ENCODE data around the gene NAXD.

DNA sequence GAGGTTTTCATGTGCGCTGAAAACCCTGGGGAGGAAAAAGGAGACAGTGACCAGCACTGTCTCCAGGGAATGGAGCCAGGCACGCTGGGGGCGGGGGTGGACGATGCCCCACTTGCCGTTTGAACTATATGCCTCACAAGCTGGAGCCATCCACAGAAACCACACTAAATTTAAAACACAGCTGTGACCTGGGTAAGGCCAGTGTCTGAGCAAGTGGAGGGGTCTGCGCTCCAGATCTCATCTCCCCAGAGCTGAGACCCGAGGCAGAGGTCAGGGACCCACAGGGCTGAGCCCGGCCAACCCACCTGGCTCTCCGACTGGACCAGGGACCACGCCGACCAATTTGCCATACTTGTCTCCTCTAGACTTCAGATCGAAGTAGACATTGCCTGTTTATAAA lies 67.4 kb downstream of the NAXD start:
- no peak for TF ChIP-seq KLF1 (tag by site-specific recombination; IDR thresholded peaks at IDR 0.05)
- TF ChIP-seq, protein P1, sequence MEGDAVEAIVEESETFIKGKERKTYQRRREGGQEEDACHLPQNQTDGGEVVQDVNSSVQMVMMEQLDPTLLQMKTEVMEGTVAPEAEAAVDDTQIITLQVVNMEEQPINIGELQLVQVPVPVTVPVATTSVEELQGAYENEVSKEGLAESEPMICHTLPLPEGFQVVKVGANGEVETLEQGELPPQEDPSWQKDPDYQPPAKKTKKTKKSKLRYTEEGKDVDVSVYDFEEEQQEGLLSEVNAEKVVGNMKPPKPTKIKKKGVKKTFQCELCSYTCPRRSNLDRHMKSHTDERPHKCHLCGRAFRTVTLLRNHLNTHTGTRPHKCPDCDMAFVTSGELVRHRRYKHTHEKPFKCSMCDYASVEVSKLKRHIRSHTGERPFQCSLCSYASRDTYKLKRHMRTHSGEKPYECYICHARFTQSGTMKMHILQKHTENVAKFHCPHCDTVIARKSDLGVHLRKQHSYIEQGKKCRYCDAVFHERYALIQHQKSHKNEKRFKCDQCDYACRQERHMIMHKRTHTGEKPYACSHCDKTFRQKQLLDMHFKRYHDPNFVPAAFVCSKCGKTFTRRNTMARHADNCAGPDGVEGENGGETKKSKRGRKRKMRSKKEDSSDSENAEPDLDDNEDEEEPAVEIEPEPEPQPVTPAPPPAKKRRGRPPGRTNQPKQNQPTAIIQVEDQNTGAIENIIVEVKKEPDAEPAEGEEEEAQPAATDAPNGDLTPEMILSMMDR (tag by site-specific recombination; IDR thresholded peaks at IDR 0.05) = no peak
- TF ChIP-seq ZNF530 (tag by site-specific recombination; IDR thresholded peaks at IDR 0.05; ENCODE audit: low read depth) = no peak
- no peak for TF ChIP-seq BCL11A (tag by site-specific recombination; IDR thresholded peaks at IDR 0.05; ENCODE audit: low read depth)
- TF ChIP-seq ZNF510 (tag by site-specific recombination; IDR thresholded peaks at IDR 0.05; ENCODE audit: insufficient replicate concordance) = no peak
- TF ChIP-seq, protein P2, sequence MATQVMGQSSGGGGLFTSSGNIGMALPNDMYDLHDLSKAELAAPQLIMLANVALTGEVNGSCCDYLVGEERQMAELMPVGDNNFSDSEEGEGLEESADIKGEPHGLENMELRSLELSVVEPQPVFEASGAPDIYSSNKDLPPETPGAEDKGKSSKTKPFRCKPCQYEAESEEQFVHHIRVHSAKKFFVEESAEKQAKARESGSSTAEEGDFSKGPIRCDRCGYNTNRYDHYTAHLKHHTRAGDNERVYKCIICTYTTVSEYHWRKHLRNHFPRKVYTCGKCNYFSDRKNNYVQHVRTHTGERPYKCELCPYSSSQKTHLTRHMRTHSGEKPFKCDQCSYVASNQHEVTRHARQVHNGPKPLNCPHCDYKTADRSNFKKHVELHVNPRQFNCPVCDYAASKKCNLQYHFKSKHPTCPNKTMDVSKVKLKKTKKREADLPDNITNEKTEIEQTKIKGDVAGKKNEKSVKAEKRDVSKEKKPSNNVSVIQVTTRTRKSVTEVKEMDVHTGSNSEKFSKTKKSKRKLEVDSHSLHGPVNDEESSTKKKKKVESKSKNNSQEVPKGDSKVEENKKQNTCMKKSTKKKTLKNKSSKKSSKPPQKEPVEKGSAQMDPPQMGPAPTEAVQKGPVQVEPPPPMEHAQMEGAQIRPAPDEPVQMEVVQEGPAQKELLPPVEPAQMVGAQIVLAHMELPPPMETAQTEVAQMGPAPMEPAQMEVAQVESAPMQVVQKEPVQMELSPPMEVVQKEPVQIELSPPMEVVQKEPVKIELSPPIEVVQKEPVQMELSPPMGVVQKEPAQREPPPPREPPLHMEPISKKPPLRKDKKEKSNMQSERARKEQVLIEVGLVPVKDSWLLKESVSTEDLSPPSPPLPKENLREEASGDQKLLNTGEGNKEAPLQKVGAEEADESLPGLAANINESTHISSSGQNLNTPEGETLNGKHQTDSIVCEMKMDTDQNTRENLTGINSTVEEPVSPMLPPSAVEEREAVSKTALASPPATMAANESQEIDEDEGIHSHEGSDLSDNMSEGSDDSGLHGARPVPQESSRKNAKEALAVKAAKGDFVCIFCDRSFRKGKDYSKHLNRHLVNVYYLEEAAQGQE (tag by site-specific recombination; IDR thresholded peaks at IDR 0.05) = no peak
- no peak for TF ChIP-seq ZNF37A (tag by site-specific recombination; IDR thresholded peaks at IDR 0.05)
- no peak for TF ChIP-seq ZNF24 (tag by site-specific recombination; IDR thresholded peaks at IDR 0.05)
- no peak for TF ChIP-seq KLF7 (tag by site-specific recombination; IDR thresholded peaks at IDR 0.05; ENCODE audit: borderline replicate concordance)
- TF ChIP-seq RBAK (tag by site-specific recombination; IDR thresholded peaks at IDR 0.05) = no peak
- TF ChIP-seq ZNF707 (tag by site-specific recombination; IDR thresholded peaks at IDR 0.05) = no peak
